Measurements from ENCODE around the gene IGSF21.

The IGSF21 gene

DNA sequence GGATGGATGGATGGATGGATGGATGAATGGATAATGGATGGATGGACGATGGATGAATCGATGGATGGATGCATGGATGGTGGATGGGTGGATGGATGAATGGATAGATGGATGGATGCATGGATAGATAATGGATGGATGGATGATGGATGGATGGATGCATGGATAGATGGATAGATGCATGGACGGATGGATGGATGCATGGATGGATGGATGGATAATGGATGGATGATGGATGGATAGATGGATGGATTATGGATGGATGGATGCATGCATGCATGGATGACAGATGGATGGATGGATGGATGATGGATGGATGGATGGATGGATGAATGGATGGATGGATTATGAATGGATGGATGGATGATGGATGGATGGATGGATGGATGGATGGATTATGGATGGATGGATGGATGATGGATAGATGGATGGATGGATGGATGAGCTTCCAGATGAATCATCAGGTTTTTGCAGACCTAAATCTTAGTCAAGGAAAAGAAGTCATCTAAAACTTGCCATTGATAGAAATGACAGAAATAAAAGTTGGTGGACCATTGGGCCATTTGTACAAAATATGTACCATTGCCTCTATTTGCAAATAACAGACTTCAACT is 197.7 kb downstream of the IGSF21 start:
- no peak for DNase-seq

GRCh38 chr1:18307329-18307898 is 199.8 kb downstream of the IGSF21 start:
- no peak for DNase-seq

GRCh38 chr1:18309552-18310155 is 202.1 kb downstream of the IGSF21 start:
- no peak for DNase-seq

GRCh38 chr1:18312961-18313360 is 205.4 kb downstream of the IGSF21 start:
- DNase-seq = no peak

- no peak for DNase-seq
Observed at GRCh38 chr1:18313523-18313922, 205.9 kb downstream of the IGSF21 start.

GRCh38 chr1:18314399-18314798 is 206.8 kb downstream of the IGSF21 start:
- no peak for DNase-seq

GRCh38 chr1:18315449-18315848 is 207.9 kb downstream of the IGSF21 start:
- DNase-seq = no peak

GRCh38 chr1:18316764-18317163 is 209.2 kb downstream of the IGSF21 start:
- no peak for DNase-seq

DNA sequence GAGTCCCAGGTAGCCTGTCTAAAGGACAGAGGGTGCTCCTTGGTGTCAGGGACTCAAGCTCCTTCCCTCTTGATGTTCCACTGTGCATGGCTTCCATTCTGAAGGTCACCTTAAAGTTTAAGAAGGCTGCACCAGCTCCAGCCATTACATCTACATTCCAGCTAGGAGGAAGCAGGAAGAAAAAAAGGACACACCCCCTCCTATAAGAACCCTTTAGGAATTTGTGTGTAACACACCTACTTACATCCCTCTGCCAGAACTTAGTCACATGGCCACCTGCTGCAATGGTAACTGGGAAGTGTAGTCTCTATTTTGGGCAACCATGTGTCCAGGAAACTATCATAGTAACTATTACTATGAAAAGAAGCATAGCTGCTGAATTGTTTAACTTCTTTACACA is 211.5 kb downstream of the IGSF21 start:
- DNase-seq = no peak

- no peak for DNase-seq
Observed at GRCh38 chr1:18320051-18320450, 212.5 kb downstream of the IGSF21 start.

DNA sequence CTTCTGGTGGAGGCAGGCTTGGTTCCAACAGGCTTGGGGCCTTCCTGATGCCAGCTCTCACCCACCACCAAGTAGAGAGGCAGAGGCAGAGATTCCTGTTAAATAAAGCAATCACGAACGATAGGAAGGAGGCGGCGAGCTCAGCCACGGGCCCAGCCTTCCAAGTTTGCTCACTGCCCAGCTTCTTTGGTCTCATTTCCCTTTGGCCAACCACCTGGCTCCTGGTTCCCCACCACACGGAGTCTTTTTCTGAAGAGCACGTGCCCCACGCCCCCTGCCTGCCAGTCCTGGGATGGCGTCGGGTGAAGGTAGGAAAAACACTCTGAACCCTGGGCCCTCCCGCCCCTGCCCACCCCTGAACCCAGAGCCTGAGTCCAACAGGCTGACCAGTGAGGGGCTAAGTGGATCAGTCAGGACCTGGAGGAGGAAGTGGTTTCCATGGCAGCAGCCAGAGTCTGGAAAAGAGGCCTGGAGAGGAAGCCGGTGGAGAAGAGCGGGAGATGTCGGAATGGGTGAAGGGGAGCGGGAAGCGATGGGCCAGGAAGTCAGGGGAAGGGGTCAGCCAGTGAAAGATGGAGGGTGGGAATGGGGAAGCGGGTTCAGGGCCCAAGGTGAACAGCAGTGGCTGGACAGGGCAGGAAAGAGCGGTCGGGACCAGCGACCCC is 214.9 kb downstream of the IGSF21 start:
- no peak for DNase-seq

DNA sequence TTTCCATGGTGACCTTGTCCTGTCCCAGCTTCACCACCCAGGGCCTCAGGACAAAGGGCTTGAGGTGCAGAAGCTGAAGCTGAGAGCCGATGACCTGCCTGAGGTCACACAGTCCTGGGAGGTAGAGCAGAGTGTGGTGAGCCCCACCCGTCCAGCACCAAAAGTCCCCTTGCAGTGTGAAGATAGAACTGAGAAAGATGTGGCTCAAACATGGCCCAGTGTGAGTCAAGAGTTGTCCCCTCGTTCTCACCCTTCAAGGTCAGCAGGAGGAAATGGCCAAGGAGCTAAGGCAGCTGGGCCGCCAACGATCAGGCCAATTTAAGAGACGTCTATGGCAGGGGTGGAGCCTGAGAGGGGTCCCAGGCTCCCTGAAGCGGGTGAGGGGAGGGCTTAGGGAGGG is 215.7 kb downstream of the IGSF21 start:
- no peak for DNase-seq

DNA sequence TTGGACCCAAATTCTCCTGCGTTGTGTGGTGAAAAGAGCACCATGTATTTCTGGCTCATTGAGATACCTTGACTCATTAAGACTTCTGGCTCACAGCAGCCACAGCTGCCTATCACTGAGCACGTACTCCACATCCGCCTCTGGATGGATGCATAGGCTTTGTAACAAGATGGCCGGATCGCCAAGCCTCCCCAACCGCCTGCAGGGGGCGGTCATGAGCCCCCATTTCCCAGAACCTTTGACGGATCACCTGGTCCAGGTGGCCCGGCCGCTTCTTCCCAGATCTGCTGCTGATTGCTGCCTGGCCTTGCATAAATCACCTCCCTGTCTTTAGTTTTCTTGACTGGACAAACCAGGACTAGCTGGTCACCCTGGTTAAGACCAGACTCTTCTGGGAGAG is 216.6 kb downstream of the IGSF21 start:
- DNase-seq = no peak

DNA sequence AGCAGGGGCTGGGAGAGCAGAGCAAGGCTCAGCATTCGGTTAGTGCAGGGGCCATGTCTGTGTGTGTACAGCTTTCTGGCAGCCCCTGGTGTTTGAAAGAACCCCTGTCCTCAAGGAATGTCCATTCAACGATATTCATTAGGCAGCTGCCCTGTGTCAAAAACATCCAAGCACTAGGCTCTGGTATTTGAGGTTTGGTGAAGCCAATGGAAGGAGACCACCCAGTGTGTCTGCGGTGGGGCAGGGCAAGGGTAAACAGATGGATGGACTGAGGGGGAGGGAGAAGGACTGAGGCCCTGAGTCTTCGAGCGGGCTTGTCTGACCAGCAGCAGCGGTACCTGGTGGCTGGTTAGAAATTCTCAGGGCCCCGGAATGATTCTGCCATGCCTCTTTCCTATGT is 217.5 kb downstream of the IGSF21 start:
- DNase-seq = no peak

- DNase-seq = no peak
Observed at GRCh38 chr1:18326211-18326897, 218.8 kb downstream of the IGSF21 start.

DNA sequence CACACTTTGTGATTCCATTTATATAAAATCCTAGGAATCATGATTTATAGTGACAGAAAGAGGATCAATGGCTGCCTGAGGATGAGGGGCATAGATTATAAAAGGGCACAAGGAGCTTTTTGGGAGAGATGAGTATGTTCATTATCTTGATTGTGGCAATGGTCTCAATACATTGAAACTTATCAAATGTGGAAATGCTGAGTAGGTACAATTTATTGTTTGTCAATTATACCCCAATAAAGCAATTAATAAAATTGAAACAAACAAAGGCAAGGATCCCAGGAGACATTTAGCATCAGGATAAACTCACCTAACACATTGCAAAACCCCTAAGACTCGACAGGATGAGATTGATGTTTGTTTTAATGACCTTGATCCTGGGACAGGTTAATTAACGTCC is 220.1 kb downstream of the IGSF21 start:
- DNase-seq = no peak

GRCh38 chr1:18328803-18329202 is 221.2 kb downstream of the IGSF21 start:
- DNase-seq = no peak

GRCh38 chr1:18329469-18330253 is 222.1 kb downstream of the IGSF21 start:
- no peak for DNase-seq

GRCh38 chr1:18332576-18332975 is 225.0 kb downstream of the IGSF21 start:
- no peak for DNase-seq

- DNase-seq = no peak
Observed at GRCh38 chr1:18333220-18333619, 225.6 kb downstream of the IGSF21 start.

- no peak for DNase-seq
Observed at GRCh38 chr1:18336801-18337200, 229.2 kb downstream of the IGSF21 start.

DNA sequence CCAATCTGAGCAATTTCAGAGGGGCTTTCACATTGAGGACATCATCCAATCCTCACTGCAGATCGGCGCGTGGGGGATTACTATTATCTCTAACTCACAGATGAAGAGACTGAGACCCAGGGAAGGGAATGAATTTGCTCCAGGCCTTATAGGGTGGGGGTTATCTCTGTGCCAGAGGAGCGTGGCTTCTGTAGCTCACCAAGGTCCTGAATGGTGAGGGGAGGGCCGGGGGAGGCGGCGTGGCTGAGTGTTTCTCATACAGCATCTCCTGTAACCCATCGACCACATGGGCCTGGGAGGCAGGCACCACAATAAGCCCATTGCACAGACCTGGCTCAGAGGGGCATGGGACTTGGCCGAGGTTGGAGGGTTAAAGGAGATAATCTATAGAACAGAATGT is 230.2 kb downstream of the IGSF21 start:
- DNase-seq = no peak

- no peak for DNase-seq
Observed at GRCh38 chr1:18339161-18339560, 231.6 kb downstream of the IGSF21 start.

All from activated CD4-positive, CD25-positive, alpha-beta regulatory T cell treated with anti-CD3 and anti-CD28 coated beads, Interleukin-2, amount 50 U/mL, for 72 hours (primary cell).